Activated CD4-positive, alpha-beta memory T cell treated with anti-CD3 and anti-CD28 coated beads for 36 hours (primary cell): Measurements from ENCODE around the gene RNF11. TPM values are rescaled to one million over a fixed set of nuclear protein-coding genes. Genes with fewer than 3 reads are reported as not detected.

Experiments used
- CTCF ChIA-PET: fragments of 350-600 bp; sonication (Branson Sonifier 250); formaldehyde crosslinking; loops from one replicate; lab custom pipeline; 2021; ENCODE audit warnings: antibody characterized with exemption, inconsistent platforms; lab: Charles Lee
- POLR2A ChIA-PET: fragments of 350-600 bp; sonication (Branson Sonifier 250); formaldehyde crosslinking; loops from one replicate; lab custom pipeline; 2021; ENCODE audit warnings: antibody characterized with exemption; lab: Charles Lee
- DNase-seq: peaks from one replicate; pipeline ENCODE4 v3.0.0-alpha.2; 2020
- H3K27ac Mint-ChIP-seq: one replicate; pipeline ENCODE4 v1.8.0; 2021; ENCODE audit warnings: mixed read lengths
- H3K27me3 Mint-ChIP-seq: one replicate; pipeline ENCODE4 v1.8.0; 2021; ENCODE audit warnings: mixed read lengths
- H3K36me3 Mint-ChIP-seq: one replicate; pipeline ENCODE4 v1.8.0; 2021; ENCODE audit warnings: mixed read lengths
- H3K4me1 Mint-ChIP-seq: one replicate; pipeline ENCODE4 v1.8.0; 2021; ENCODE audit warnings: low read depth, mixed read lengths
- H3K4me3 Mint-ChIP-seq: one replicate; pipeline ENCODE4 v1.8.0; 2021; ENCODE audit warnings: mild to moderate bottlenecking, mixed read lengths
- H3K9me3 Mint-ChIP-seq: one replicate; pipeline ENCODE4 v1.8.0; 2021; ENCODE audit warnings: mixed read lengths
- intact Hi-C: fragments of 100-400 bp; cut with micrococcal nuclease; formaldehyde crosslinking; loops from one replicate; pipeline ENCODE4 v1.15.1; 2023
- total RNA-seq, 2 experiments: library from RNA; stranded (reverse); gene quantifications; one replicate each; pipeline ENCODE4 v1.2.3, GENCODE V29; 2021

Gene RNF11
- total RNA-seq, 2 experiments from 2014 or later = 26.3 to 31.9 TPM

DNA sequence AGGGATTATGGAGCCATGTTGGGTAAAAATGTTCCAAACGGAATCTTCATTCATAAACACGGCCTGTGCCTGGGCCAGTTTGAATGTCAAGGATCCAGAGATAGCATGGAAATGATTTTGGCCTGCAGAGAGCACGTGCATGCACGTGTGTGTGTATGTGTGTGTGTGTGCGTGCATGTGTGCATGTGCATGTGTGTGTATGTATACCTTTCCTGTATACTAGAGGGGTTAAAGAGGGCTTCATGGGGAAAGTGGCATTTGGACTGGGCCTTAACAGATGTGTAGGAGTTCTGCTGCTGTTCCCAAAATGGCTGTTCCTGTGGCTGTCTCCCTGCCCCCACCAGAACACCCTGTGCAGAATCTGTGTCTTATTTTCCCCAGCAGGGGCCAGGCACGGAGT is 72.6 kb downstream of the RNF11 start:
- no peaks in the 10 kb centered on the region for H3K9me3 Mint-ChIP-seq
- CTCF ChIA-PET = interaction anchor here (1.6 kb wide), 1 partner anchor 12 kb away, joined by 4 read pairs; no protein-coding TSS in a partner anchor
- no peak overlapping the region for H3K4me3 Mint-ChIP-seq
- POLR2A ChIA-PET = no interaction called here
- no peak for DNase-seq
- no peaks in the 10 kb centered on the region for H3K27me3 Mint-ChIP-seq
- H3K36me3 Mint-ChIP-seq = no peaks in the 10 kb centered on the region
- peaks cover 8% of the 10 kb centered on the region for H3K4me1 Mint-ChIP-seq
- intact Hi-C loops = no loop called here
- H3K27ac Mint-ChIP-seq = no peak overlapping the region

DNA sequence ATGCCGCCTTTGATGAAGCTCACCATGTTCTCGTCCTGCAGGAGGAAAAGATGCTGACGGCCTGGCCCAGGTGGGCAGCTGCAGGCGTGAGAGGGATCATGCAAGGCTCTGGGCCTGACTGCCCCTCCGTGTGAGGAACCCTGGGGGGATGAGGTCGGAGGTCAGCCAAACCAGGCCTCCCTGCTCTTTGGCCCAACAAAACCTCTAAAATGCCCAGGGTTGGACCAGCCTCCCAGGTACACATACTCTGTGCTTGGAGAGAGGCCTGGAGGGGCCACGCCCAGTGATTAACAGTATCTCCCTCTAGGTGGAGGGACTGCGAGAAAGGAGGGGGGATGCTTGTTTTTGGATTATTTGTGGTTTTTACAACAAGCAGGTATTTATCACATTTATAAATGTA is 73.2 kb downstream of the RNF11 start:
- DNase-seq = no peak
- Mint-ChIP-seq H3K27ac (no peak overlapping the region), H3K9me3 (no peaks in the 10 kb centered on the region), H3K27me3 (no peaks in the 10 kb centered on the region), H3K36me3 (no peaks in the 10 kb centered on the region), H3K4me3 (no peak overlapping the region), H3K4me1 (peaks cover 11% of the 10 kb centered on the region)
- ChIA-PET CTCF (interaction anchor here (1.6 kb wide), 1 partner anchor 13 kb away, joined by 4 read pairs; no protein-coding TSS in a partner anchor), POLR2A (no interaction called here)
- intact Hi-C loops = no loop called here

- no peaks in the 10 kb centered on the region for H3K9me3 Mint-ChIP-seq
- peaks cover 10% of the 10 kb centered on the region for H3K4me1 Mint-ChIP-seq
- intact Hi-C loops = no loop called here
- ChIA-PET POLR2A (no interaction called here), CTCF (interaction anchor here (0.9 to 1.7 kb wide), 2 partner anchors 118 to 122 kb away, joined by 3 to 4 read pairs; no protein-coding TSS in a partner anchor)
- no peak for DNase-seq
- no peaks in the 10 kb centered on the region for H3K36me3 Mint-ChIP-seq
- H3K27me3 Mint-ChIP-seq = no peaks in the 10 kb centered on the region
- no peak overlapping the region for H3K4me3 Mint-ChIP-seq
- no peak overlapping the region for H3K27ac Mint-ChIP-seq
Measured at GRCh38 chr1:51310871-51311613, 75.0 kb downstream of the RNF11 start.

- ChIA-PET CTCF (interaction anchor here (0.9 to 1.5 kb wide), 3 partner anchors 15 to 223 kb away, joined by 3 to 8 read pairs (median 3); no protein-coding TSS in a partner anchor), POLR2A (no interaction called here)
- Mint-ChIP-seq H3K27me3 (no peaks in the 10 kb centered on the region), H3K36me3 (no peaks in the 10 kb centered on the region), H3K4me3 (no peak overlapping the region), H3K9me3 (no peaks in the 10 kb centered on the region), H3K27ac (no peak overlapping the region), H3K4me1 (peaks cover 10% of the 10 kb centered on the region)
- intact Hi-C loops = no loop called here
- no peak for DNase-seq
Measured at GRCh38 chr1:51311826-51312225, 75.8 kb downstream of the RNF11 start.

DNA sequence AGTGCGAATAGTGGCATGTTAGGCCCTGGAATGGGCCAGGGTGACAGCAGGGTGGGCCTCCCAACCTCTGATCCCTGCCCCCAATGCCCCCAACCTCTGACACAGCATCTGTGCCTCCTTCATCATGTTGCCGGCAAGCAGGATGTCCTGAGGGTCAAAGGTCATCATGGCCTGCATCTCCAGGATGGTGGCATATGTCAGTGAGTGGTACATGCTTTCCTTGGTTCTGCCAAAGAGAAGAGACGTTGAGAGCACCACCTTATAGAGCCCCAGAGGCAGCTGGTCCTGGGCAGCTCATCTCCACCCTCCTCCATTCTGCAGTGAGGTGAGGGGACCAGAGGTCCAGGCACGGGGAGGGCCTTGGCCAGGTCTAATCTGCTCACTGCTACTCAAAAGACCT is 76.6 kb downstream of the RNF11 start:
- intact Hi-C loops = no loop called here
- H3K27ac Mint-ChIP-seq = no peak overlapping the region
- ChIA-PET POLR2A (no interaction called here), CTCF (interaction anchor here (1.4 to 1.5 kb wide), 2 partner anchors 16 to 222 kb away, joined by 3 to 8 read pairs; no protein-coding TSS in a partner anchor)
- peaks cover 10% of the 10 kb centered on the region for H3K4me1 Mint-ChIP-seq
- H3K36me3 Mint-ChIP-seq = no peaks in the 10 kb centered on the region
- H3K9me3 Mint-ChIP-seq = no peaks in the 10 kb centered on the region
- H3K4me3 Mint-ChIP-seq = no peak overlapping the region
- no peak for DNase-seq
- no peaks in the 10 kb centered on the region for H3K27me3 Mint-ChIP-seq

DNA sequence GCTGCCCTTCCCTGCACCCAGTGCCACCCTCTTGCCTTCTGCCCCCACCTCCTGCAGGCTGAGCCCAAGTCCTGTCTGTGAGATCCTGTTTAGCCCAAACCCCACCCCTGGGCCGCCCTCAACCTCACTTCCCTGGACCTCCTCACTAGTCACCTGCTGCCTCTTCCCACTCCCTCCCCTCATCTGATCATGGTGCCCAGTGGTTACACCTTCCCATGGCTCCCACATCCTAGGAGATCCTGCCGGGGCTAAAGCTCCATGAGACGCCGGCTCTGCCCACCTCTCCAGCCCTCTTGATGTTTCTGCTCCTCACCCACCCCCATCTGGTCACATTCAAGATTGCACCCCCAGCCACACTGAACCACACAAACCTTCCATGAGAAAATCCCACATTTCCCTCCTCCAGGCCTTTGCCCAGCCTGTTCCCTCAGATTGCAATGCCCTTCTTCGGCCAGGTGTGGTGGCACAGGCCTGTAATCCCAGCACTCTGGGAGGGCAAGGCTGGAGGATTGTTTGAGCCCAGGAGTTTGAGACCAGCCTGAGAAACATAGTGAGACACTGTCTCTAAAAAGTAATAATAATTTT is 77.3 kb downstream of the RNF11 start:
- no peaks in the 10 kb centered on the region for H3K36me3 Mint-ChIP-seq
- ChIA-PET CTCF (interaction anchor here (1.4 kb wide), 1 partner anchor 16 kb away, joined by 8 read pairs; no protein-coding TSS in a partner anchor), POLR2A (no interaction called here)
- H3K4me1 Mint-ChIP-seq = peaks cover 10% of the 10 kb centered on the region
- no peaks in the 10 kb centered on the region for H3K9me3 Mint-ChIP-seq
- no peaks in the 10 kb centered on the region for H3K27me3 Mint-ChIP-seq
- intact Hi-C loops = no loop called here
- no peak for DNase-seq
- no peak overlapping the region for H3K4me3 Mint-ChIP-seq
- no peak overlapping the region for H3K27ac Mint-ChIP-seq

DNA sequence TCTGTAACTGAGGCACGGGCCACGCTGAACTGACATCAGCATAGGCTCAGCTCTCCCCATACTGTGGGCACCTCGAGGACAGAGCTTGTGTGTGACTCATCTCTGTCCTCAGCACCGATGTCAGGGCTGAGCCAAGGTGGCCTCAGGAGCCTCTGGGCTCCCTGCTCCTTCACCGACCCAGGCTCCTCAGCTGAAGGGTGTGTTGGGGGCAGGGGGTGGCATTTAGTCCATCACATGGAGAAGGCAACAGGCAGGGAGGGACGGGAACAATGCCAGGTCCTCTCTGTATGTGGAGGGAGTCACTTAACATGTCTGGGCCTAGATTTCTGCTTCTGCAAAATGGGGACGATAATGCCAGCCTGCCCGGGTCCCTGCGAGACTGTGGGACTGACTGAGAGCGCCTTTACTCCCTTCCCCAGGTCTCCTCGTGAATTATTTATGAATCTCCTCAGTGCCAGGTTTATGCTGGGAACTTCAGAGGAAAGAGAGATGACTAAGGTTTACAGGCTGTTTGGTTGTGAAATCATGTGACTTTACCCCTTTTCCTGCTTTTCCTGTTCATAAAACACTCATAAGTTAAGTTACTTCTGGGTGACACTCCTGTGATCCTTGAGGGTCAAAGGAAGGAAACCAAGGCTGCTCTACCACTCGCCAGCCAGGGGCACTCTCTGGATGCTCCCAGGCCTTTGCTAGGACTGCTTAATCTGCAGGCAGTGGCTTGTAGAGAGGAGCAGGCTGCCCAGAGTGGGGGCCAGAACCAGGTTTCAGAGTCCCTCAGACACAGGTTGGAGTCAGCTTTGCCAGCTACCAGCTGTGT is 78.1 kb downstream of the RNF11 start:
- no peak overlapping the region for H3K27ac Mint-ChIP-seq
- no peak overlapping the region for H3K4me3 Mint-ChIP-seq
- H3K9me3 Mint-ChIP-seq = no peaks in the 10 kb centered on the region
- H3K27me3 Mint-ChIP-seq = no peaks in the 10 kb centered on the region
- peaks cover 10% of the 10 kb centered on the region for H3K4me1 Mint-ChIP-seq
- DNase-seq = no peak
- CTCF ChIA-PET = no interaction called here
- intact Hi-C loops = no loop called here
- POLR2A ChIA-PET = no interaction called here
- no peaks in the 10 kb centered on the region for H3K36me3 Mint-ChIP-seq

GRCh38 chr1:51314974-51315373 is 78.9 kb downstream of the RNF11 start:
- ChIA-PET POLR2A (no interaction called here), CTCF (no interaction called here)
- no peak for DNase-seq
- Mint-ChIP-seq H3K27ac (no peak overlapping the region), H3K36me3 (no peaks in the 10 kb centered on the region), H3K9me3 (no peaks in the 10 kb centered on the region), H3K4me1 (peaks cover 10% of the 10 kb centered on the region), H3K27me3 (no peaks in the 10 kb centered on the region), H3K4me3 (no peak overlapping the region)
- intact Hi-C loops = no loop called here

DNA sequence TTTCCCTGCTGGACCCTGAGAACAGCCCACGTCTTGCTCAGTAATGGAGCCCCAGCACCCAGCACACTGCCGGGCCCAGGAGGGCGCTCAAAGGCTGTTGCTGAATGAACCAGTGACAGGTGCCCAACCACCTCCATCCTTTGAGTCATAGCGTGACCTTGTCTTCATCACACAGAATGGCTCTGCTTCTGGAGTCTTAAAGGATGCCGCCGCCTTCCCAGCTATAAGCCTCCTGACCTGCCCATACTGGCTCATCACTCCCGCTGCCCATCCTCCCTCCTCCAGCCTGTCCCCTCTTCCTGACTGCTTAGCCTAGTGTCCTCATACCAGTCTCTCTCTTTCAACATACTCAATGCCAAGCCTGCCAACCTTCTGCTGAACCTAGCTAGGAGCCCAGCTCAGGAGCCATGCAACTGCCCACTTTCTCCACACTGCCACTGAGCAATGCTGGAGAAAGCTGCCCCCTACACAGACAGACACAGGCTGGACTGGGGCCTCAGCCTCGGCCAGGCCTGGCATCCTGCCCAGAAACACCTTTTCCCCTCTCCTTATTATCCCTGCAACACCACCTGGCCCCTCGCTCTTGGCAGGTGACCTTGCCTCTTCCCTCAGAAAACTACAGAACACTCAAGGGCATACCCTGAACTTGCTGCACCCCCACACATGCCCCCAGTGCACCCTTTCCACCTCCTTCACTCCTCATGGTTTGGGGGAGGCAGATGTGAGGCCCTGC is 80.2 kb downstream of the RNF11 start:
- no peaks in the 10 kb centered on the region for H3K36me3 Mint-ChIP-seq
- no peak overlapping the region for H3K27ac Mint-ChIP-seq
- no peaks in the 10 kb centered on the region for H3K27me3 Mint-ChIP-seq
- ChIA-PET POLR2A (no interaction called here), CTCF (interaction anchor here (0.6 kb wide), 1 partner anchor 18 kb away, joined by 3 read pairs; no protein-coding TSS in a partner anchor)
- no peak overlapping the region for H3K4me3 Mint-ChIP-seq
- DNase-seq = peak; percentile 34
- peaks cover 8% of the 10 kb centered on the region for H3K4me1 Mint-ChIP-seq
- H3K9me3 Mint-ChIP-seq = no peaks in the 10 kb centered on the region
- intact Hi-C loops = no loop called here

DNA sequence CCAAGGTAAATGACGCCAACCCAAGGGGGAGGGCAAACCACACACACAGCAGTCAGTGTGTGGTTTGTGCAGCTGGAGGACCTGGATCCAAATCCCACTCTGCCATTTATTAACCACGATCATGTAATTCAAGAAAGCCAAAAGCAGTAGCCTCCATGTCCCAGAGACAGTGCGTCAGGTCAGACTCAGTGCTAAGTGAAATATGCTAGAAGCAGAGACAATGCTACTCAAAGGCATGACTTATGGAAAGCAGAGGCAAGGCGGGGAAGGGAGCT is 80.7 kb downstream of the RNF11 start:
- peaks cover 8% of the 10 kb centered on the region for H3K4me1 Mint-ChIP-seq
- H3K27me3 Mint-ChIP-seq = no peaks in the 10 kb centered on the region
- H3K27ac Mint-ChIP-seq = no peak overlapping the region
- intact Hi-C loops = no loop called here
- H3K36me3 Mint-ChIP-seq = no peaks in the 10 kb centered on the region
- DNase-seq = no peak
- ChIA-PET CTCF (interaction anchor here (0.6 kb wide), 1 partner anchor 17 kb away, joined by 3 read pairs; no protein-coding TSS in a partner anchor), POLR2A (no interaction called here)
- H3K9me3 Mint-ChIP-seq = no peaks in the 10 kb centered on the region
- H3K4me3 Mint-ChIP-seq = no peak overlapping the region

DNA sequence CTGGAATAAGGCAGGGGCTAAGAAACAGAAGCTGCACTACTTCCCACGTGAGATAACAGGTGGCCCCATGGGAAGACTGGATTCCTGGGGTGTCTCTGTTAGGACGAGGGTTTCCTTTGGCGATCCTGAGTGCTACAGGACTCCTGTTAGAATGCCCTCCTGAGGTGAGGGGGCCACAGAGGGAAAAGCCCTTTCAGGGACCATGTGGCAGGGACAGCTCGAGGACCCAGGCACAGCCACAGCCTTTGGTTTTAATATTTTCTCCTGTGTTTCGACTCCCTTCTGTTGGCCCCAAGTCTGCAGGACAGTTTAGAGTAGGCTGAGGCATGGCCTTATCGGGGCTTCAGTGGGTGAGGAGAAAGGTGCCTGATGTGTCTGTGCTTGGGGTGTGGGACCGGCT is 81.7 kb downstream of the RNF11 start:
- Mint-ChIP-seq H3K27ac (no peak overlapping the region), H3K4me1 (peaks cover 8% of the 10 kb centered on the region), H3K27me3 (no peaks in the 10 kb centered on the region), H3K4me3 (no peak overlapping the region), H3K36me3 (no peaks in the 10 kb centered on the region), H3K9me3 (no peaks in the 10 kb centered on the region)
- intact Hi-C loops = no loop called here
- ChIA-PET CTCF (no interaction called here), POLR2A (no interaction called here)
- DNase-seq = no peak
